ENCODE measurements around the gene UIMC1.
"Not testable (repeated sequence)": the region's sequence is repeated elsewhere in the genome, so short reads cannot be mapped to it uniquely, and the experiment has no call there.

Gene UIMC1

GRCh38 chr5:176996780-176997179 is 9.8 kb downstream of the UIMC1 start:
- Mint-ChIP-seq H3K9me3 (peaks cover 16% of the 10 kb centered on the region), H3K4me3 (no peak overlapping the region), H3K4me1 (no peaks in the 10 kb centered on the region), H3K36me3 (ENCODE audit: low read depth) (peaks cover 48% of the 10 kb centered on the region), H3K27me3 (ENCODE audit: low read depth) (no peaks in the 10 kb centered on the region), H3K27ac (no peak overlapping the region)
- no peak for TF ChIP-seq CTCF (IDR thresholded peaks at IDR 0.05; ENCODE audit: unreplicated experiment in 3 of 3)

GRCh38 chr5:176995896-176996767 is 10.4 kb downstream of the UIMC1 start:
- no peak overlapping the region for H3K4me3 Mint-ChIP-seq
- no peaks in the 10 kb centered on the region for H3K27me3 Mint-ChIP-seq (ENCODE audit: low read depth)
- peaks cover 45% of the 10 kb centered on the region for H3K36me3 Mint-ChIP-seq (ENCODE audit: low read depth)
- no peak overlapping the region for H3K27ac Mint-ChIP-seq
- no peak for TF ChIP-seq CTCF (IDR thresholded peaks at IDR 0.05; ENCODE audit: unreplicated experiment in 3 of 3)
- no peaks in the 10 kb centered on the region for H3K4me1 Mint-ChIP-seq
- peaks cover 16% of the 10 kb centered on the region for H3K9me3 Mint-ChIP-seq

- Mint-ChIP-seq H3K4me1 (no peaks in the 10 kb centered on the region), H3K27me3 (ENCODE audit: low read depth) (no peaks in the 10 kb centered on the region), H3K4me3 (no peak overlapping the region), H3K27ac (no peak overlapping the region), H3K36me3 (ENCODE audit: low read depth) (peaks cover 34% of the 10 kb centered on the region), H3K9me3 (peaks cover 16% of the 10 kb centered on the region)
- no peak for TF ChIP-seq CTCF (IDR thresholded peaks at IDR 0.05; ENCODE audit: unreplicated experiment in 3 of 3)
Observed at GRCh38 chr5:176995122-176995490, 11.5 kb downstream of the UIMC1 start.

- Mint-ChIP-seq H3K27me3 (ENCODE audit: low read depth) (no peaks in the 10 kb centered on the region), H3K4me1 (no peaks in the 10 kb centered on the region), H3K4me3 (no peak overlapping the region), H3K9me3 (peaks cover 16% of the 10 kb centered on the region), H3K27ac (no peak overlapping the region), H3K36me3 (ENCODE audit: low read depth) (peaks cover 29% of the 10 kb centered on the region)
- no peak for TF ChIP-seq CTCF (IDR thresholded peaks at IDR 0.05; ENCODE audit: unreplicated experiment in 3 of 3)
Observed at GRCh38 chr5:176994460-176995121, 12.0 kb downstream of the UIMC1 start.

GRCh38 chr5:176993081-176993480 is 13.5 kb downstream of the UIMC1 start:
- H3K4me3 Mint-ChIP-seq; H3K27ac Mint-ChIP-seq; H3K4me1 Mint-ChIP-seq; H3K27me3 Mint-ChIP-seq (ENCODE audit: low read depth): not testable (repeated sequence)
- peaks cover 31% of the 10 kb centered on the region for H3K36me3 Mint-ChIP-seq (ENCODE audit: low read depth)
- H3K9me3 Mint-ChIP-seq, result peaks cover 16% of the 10 kb centered on the region

- peaks cover 4% of the 10 kb centered on the region for H3K9me3 Mint-ChIP-seq
- H3K27me3 Mint-ChIP-seq (ENCODE audit: low read depth), result no peaks in the 10 kb centered on the region
- H3K4me1 Mint-ChIP-seq, result no peaks in the 10 kb centered on the region
- TF ChIP-seq CTCF (IDR thresholded peaks at IDR 0.05; ENCODE audit: unreplicated experiment in 3 of 3), result no peak
- no peak overlapping the region for H3K27ac Mint-ChIP-seq
- peaks cover 40% of the 10 kb centered on the region for H3K36me3 Mint-ChIP-seq (ENCODE audit: low read depth)
- H3K4me3 Mint-ChIP-seq, result no peak overlapping the region
Observed at GRCh38 chr5:176987583-176987982, 19.0 kb downstream of the UIMC1 start.

Data from nephron (organoid).